Neural cell (in vitro differentiated cells): ENCODE results near the gene IFNLR1. TPM values are rescaled to one million over a fixed set of nuclear protein-coding genes. Genes with fewer than 3 reads are reported as not detected.

ENCODE experiments used
- H2AFZ ChIP-seq: fragments of 200-600, 300-800 bp; sonication (generic), shearing (Covaris generic); 2 replicates; pipeline ENCODE4 v1.6.0; 2014; ENCODE audit warnings: low read depth, mild to moderate bottlenecking, antibody characterized with exemption, low read length, moderate library complexity
- H3F3A ChIP-seq: fragments of 200-600 bp; shearing (Covaris generic); 2 replicates; pipeline ENCODE4 v1.6.1; 2016; ENCODE audit warnings: mild to moderate bottlenecking, moderate library complexity, mixed read lengths, antibody characterized with exemption, low read length; ENCODE audit not compliant: insufficient read depth, poor library complexity, severe bottlenecking
- H3K27ac ChIP-seq: fragments of 200-600, 300-800 bp; sonication (generic), shearing (Covaris generic); 2 replicates; pipeline ENCODE4 v1.5.1; 2014; ENCODE audit warnings: mild to moderate bottlenecking, low read length, moderate library complexity
- H3K27me3 ChIP-seq: fragments of 300-800, 200-600 bp; sonication (generic), shearing (Covaris generic); 2 replicates; pipeline ENCODE4 v1.6.0; 2014; ENCODE audit warnings: mild to moderate bottlenecking, low read depth, low read length, moderate library complexity; ENCODE audit not compliant: insufficient read depth
- H3K36me3 ChIP-seq: fragments of 300-800, 200-600 bp; sonication (generic), shearing (Covaris generic); 2 replicates; pipeline ENCODE4 v1.5.1; 2014; ENCODE audit warnings: mild to moderate bottlenecking, antibody characterized with exemption, low read length, moderate library complexity; ENCODE audit not compliant: insufficient read depth
- H3K4me2 ChIP-seq: fragments of 300-800, 200-600 bp; sonication (generic), shearing (Covaris generic); 2 replicates; pipeline ENCODE4 v1.6.0; 2014; ENCODE audit warnings: mild to moderate bottlenecking, low read length
- H3K4me3 ChIP-seq: fragments of 300-800, 200-600 bp; sonication (generic), shearing (Covaris generic); 2 replicates; pipeline ENCODE4 v1.5.1; 2014; ENCODE audit warnings: mild to moderate bottlenecking, low read length, moderate library complexity
- H3K79me2 ChIP-seq: fragments of 200-600 bp; shearing (Covaris generic); replicated peaks from 2 replicates; pipeline ENCODE4 v1.6.0; 2014; ENCODE audit warnings: mild to moderate bottlenecking, low read length, moderate library complexity; ENCODE audit not compliant: insufficient read depth
- H3K9ac ChIP-seq: fragments of 300-800, 200-600 bp; sonication (generic), shearing (Covaris generic); 2 replicates; pipeline ENCODE4 v1.6.1; 2016; ENCODE audit warnings: mild to moderate bottlenecking, low read length, mixed read lengths
- H3K9me2 ChIP-seq: fragments of 200-600 bp; shearing (Covaris generic); 2 replicates; pipeline ENCODE4 v1.6.1; 2016; ENCODE audit warnings: mild to moderate bottlenecking, low read length, mixed read lengths; ENCODE audit not compliant: insufficient read depth
- H3K9me3 ChIP-seq: fragments of 200-600, 300-800 bp; sonication (generic), shearing (Covaris generic); 2 replicates; pipeline ENCODE4 v1.6.1; 2016; ENCODE audit warnings: mild to moderate bottlenecking, mixed run types, low read length, moderate library complexity, mixed read lengths
- H4K20me1 ChIP-seq: fragments of 200-600 bp; shearing (Covaris generic); 2 replicates; pipeline ENCODE4 v1.6.1; 2016; ENCODE audit warnings: mild to moderate bottlenecking, mixed run types; ENCODE audit not compliant: insufficient read depth
- EP300 ChIP-seq: fragments of 450-650 bp; conservative IDR thresholded peaks from 2 replicates; pipeline ENCODE4 v1.6.1; 2014; ENCODE audit warnings: antibody characterized with exemption, mild to moderate bottlenecking, moderate library complexity; ENCODE audit not compliant: poor library complexity, severe bottlenecking
- EZH2 ChIP-seq: fragments of 200-600, 300-800 bp; shearing (Covaris generic), sonication (generic); IDR thresholded peaks from 2 replicates; pipeline ENCODE4 v1.6.1; 2014; ENCODE audit warnings: antibody characterized with exemption, low read length, borderline replicate concordance, mild to moderate bottlenecking; ENCODE audit not compliant: insufficient read depth, poor library complexity, severe bottlenecking
- MXI1 ChIP-seq: fragments of 450-650 bp; conservative IDR thresholded peaks from 2 replicates; pipeline ENCODE4 v1.6.1; 2014; ENCODE audit warnings: antibody characterized with exemption, mild to moderate bottlenecking; ENCODE audit not compliant: poor library complexity, severe bottlenecking
- POLR2AphosphoS5 ChIP-seq: IDR thresholded peaks from 2 replicates; pipeline ENCODE4 v1.6.1; 2012
- RAD21 ChIP-seq: fragments of 450-650 bp; conservative IDR thresholded peaks from 2 replicates; pipeline ENCODE4 v1.6.1; 2014; ENCODE audit warnings: antibody characterized with exemption, mild to moderate bottlenecking, moderate library complexity
- REST ChIP-seq: IDR thresholded peaks from 2 replicates; pipeline ENCODE4 v1.6.1; 2012; ENCODE audit warnings: borderline replicate concordance
- SMC3 ChIP-seq: fragments of 450-650 bp; conservative IDR thresholded peaks from 2 replicates; pipeline ENCODE4 v1.6.1; 2014; ENCODE audit warnings: antibody characterized with exemption, mild to moderate bottlenecking, moderate library complexity; ENCODE audit not compliant: poor library complexity
- TAF1 ChIP-seq: IDR thresholded peaks from 2 replicates; pipeline ENCODE4 v1.6.1; 2012; ENCODE audit warnings: low read depth
- polyA plus RNA-seq: library from polyadenylated mRNA; depleted of rRNA; stranded (reverse); fragments of >200 nt; gene quantifications from 2 replicates; pipeline ENCODE4 v1.2.3, GENCODE V29; 2014
- TF ChIP-seq, protein P1 (sequence below): fragments of 450-650 bp; IDR thresholded peaks from 2 replicates; pipeline ENCODE4 v1.5.1; 2014; ENCODE audit warnings: antibody characterized with exemption, mild to moderate bottlenecking, moderate library complexity; ENCODE audit not compliant: poor library complexity, severe bottlenecking

IFNLR1 gene
- polyA plus RNA-seq, 1 donor from 2014 or later = 0.32 TPM

DNA sequence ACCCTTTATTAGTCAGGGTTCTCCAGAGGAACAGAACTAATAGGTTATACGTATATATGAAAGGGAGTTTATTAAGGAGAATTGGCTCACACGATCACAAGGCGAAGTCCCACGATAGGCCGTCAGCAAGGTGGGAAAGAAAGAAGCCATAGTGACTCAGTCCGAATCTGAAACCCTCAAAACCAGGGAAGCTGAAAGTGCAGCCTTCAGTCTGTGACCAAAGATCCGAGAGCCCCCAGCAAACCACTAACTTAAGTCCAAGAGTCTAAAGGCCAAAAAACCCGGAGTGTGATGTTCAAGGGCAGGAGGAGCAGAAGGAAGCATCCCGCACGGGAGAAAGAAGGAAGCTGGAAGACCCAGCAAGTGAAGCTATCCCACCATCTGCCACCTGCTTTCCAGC, 9.9 kb downstream of the IFNLR1 start:
- H3K9me2 ChIP-seq = no peaks in the 10 kb centered on the region
- peaks cover 3% of the 10 kb centered on the region for H3K9me3 ChIP-seq
- H3K4me3 ChIP-seq = no peak overlapping the region
- TF ChIP-seq SMC3 = no peak
- no peak for TF ChIP-seq EP300
- TF ChIP-seq MXI1 = no peak
- no peak for TF ChIP-seq REST
- TF ChIP-seq POLR2AphosphoS5 = no peak
- no peak for TF ChIP-seq TAF1
- no peak overlapping the region for H2AFZ ChIP-seq
- H3K27me3 ChIP-seq = no peaks in the 10 kb centered on the region
- H3K4me2 ChIP-seq = no peak overlapping the region
- H3F3A ChIP-seq = no peaks in the 10 kb centered on the region
- H3K79me2 ChIP-seq = no peaks in the 10 kb centered on the region
- no peak overlapping the region for H3K27ac ChIP-seq
- H3K9ac ChIP-seq = no peak overlapping the region
- H4K20me1 ChIP-seq = no peaks in the 10 kb centered on the region
- no peaks in the 10 kb centered on the region for H3K36me3 ChIP-seq

- TF ChIP-seq EP300 (no peak), EZH2 (no peak), SMC3 (no peak), REST (no peak), RAD21 (no peak), POLR2AphosphoS5 (no peak), MXI1 (no peak)
- TF ChIP-seq, protein P1, sequence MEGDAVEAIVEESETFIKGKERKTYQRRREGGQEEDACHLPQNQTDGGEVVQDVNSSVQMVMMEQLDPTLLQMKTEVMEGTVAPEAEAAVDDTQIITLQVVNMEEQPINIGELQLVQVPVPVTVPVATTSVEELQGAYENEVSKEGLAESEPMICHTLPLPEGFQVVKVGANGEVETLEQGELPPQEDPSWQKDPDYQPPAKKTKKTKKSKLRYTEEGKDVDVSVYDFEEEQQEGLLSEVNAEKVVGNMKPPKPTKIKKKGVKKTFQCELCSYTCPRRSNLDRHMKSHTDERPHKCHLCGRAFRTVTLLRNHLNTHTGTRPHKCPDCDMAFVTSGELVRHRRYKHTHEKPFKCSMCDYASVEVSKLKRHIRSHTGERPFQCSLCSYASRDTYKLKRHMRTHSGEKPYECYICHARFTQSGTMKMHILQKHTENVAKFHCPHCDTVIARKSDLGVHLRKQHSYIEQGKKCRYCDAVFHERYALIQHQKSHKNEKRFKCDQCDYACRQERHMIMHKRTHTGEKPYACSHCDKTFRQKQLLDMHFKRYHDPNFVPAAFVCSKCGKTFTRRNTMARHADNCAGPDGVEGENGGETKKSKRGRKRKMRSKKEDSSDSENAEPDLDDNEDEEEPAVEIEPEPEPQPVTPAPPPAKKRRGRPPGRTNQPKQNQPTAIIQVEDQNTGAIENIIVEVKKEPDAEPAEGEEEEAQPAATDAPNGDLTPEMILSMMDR = no peak
- Histone ChIP-seq H3K4me3 (no peak overlapping the region), H3F3A (no peaks in the 10 kb centered on the region), H3K4me2 (no peak overlapping the region), H3K9me2 (no peaks in the 10 kb centered on the region), H3K27me3 (no peaks in the 10 kb centered on the region), H3K9ac (no peak overlapping the region), H3K36me3 (no peaks in the 10 kb centered on the region), H3K79me2 (no peaks in the 10 kb centered on the region), H3K9me3 (peaks cover 3% of the 10 kb centered on the region), H3K27ac (no peak overlapping the region), H2AFZ (no peak overlapping the region), H4K20me1 (no peaks in the 10 kb centered on the region)
Observed at GRCh38 chr1:24175033-24175755, 11.9 kb downstream of the IFNLR1 start.
